Kidney epithelial cell (primary cell): ENCODE measurements around the gene PSD4. TPM values are rescaled to one million over a fixed set of nuclear protein-coding genes. Genes with fewer than 3 reads are reported as not detected.
"Not testable (repeated sequence)": the region's sequence is repeated elsewhere in the genome, so short reads cannot be mapped to it uniquely, and the experiment has no call there.

ENCODE experiments used
- DNase-seq: peaks from one replicate; pipeline ENCODE4 v3.0.0-alpha.2; 2010; ENCODE audit warnings: low read depth
- H3K27me3 ChIP-seq: 2 replicates; pipeline ENCODE4 v1.6.0; 2011; ENCODE audit warnings: low read length; ENCODE audit not compliant: control insufficient read depth, insufficient read depth
- H3K36me3 ChIP-seq: 2 replicates; pipeline ENCODE4 v1.5.1; 2011; ENCODE audit warnings: low read length; ENCODE audit not compliant: control insufficient read depth, insufficient read depth
- H3K4me3 ChIP-seq: 2 replicates; pipeline ENCODE4 v1.5.1; 2011; ENCODE audit warnings: low read depth, mild to moderate bottlenecking, control low read depth, low read length
- total RNA-seq: library from RNA; depleted of rRNA; stranded (reverse); fragments of >200 nt; gene quantifications from 2 replicates; pipeline ENCODE4 v1.2.3, GENCODE V29; 2015
- TF ChIP-seq, protein P1 (sequence below): IDR thresholded peaks from 2 replicates; pipeline ENCODE4 v1.5.1; 2011; ENCODE audit warnings: mild to moderate bottlenecking, moderate library complexity, low read length, control low read depth, inconsistent platforms; ENCODE audit not compliant: insufficient read depth, poor library complexity, severe bottlenecking

The PSD4 gene
- total RNA-seq, 1 donor from 2014 or later = 13.9 TPM

DNA sequence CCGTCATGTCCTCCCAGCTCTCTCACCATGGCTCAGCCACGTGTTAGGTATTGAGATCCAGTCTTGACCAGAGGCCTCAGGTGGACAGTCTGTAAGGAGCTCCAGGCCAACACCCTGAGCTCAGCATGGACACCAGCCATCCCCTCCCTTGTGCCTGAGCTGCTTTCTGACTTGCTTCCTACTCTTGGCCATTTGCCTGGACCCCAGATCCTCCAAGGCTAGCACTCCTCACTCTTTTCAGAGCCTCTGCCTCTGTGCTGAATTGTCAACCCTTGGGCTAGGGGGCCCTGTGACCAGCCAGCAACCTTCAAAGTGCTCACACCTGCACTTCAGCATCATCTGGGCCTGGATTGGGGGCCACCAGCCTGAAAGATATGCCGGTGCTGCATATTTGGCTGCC is 58.4 kb downstream of the PSD4 start:
- DNase-seq = no peak
- TF ChIP-seq, protein P1, sequence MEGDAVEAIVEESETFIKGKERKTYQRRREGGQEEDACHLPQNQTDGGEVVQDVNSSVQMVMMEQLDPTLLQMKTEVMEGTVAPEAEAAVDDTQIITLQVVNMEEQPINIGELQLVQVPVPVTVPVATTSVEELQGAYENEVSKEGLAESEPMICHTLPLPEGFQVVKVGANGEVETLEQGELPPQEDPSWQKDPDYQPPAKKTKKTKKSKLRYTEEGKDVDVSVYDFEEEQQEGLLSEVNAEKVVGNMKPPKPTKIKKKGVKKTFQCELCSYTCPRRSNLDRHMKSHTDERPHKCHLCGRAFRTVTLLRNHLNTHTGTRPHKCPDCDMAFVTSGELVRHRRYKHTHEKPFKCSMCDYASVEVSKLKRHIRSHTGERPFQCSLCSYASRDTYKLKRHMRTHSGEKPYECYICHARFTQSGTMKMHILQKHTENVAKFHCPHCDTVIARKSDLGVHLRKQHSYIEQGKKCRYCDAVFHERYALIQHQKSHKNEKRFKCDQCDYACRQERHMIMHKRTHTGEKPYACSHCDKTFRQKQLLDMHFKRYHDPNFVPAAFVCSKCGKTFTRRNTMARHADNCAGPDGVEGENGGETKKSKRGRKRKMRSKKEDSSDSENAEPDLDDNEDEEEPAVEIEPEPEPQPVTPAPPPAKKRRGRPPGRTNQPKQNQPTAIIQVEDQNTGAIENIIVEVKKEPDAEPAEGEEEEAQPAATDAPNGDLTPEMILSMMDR = no peak
- Histone ChIP-seq H3K4me3 (no peak overlapping the region), H3K27me3 (no peaks in the 10 kb centered on the region), H3K36me3 (peaks cover 8% of the 10 kb centered on the region)

GRCh38 chr2:113232740-113233139 is 59.0 kb downstream of the PSD4 start:
- TF ChIP-seq, protein P1 = no peak
- H3K27me3 ChIP-seq = no peaks in the 10 kb centered on the region
- peaks cover 10% of the 10 kb centered on the region for H3K36me3 ChIP-seq
- no peak overlapping the region for H3K4me3 ChIP-seq
- DNase-seq = no peak

- Histone ChIP-seq H3K27me3 (no peaks in the 10 kb centered on the region), H3K4me3 (no peak overlapping the region), H3K36me3 (peaks cover 10% of the 10 kb centered on the region)
- TF ChIP-seq, protein P1 = peak; percentile 24
- DNase-seq = no peak
Measured at GRCh38 chr2:113233593-113234550, 60.1 kb downstream of the PSD4 start.

DNA sequence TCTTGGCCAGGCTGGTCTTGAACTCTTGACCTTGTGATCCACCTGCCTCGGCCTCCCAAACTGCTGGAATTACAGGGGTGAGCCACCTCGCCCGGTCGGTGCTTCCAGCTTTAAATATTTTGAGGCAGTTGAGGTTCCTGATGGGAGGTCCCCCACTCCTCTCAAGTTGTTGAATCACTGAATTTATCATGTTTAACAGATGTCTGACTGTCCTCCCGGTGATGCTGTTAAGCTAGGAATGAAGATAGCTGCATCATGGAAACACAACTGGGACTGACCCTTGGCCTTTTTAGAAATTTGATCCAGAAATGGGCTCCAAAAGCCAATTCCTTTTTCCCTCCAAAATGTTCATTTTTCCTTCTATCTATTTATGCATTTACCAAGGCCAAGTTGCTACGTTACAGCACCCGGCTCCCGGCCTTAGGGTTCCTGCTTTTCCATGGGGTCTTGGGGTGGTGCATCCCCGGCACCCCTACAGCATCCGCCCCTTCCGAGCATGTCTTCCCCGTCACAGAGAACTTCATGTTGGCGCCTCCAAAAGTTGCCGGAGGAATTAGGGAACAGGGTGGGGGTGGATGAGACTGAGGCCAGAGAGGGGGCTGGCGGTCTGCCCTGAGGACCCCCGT is 61.1 kb downstream of the PSD4 start:
- TF ChIP-seq, protein P1 = no peak
- Histone ChIP-seq H3K4me3 (no peak overlapping the region), H3K36me3 (peaks cover 14% of the 10 kb centered on the region), H3K27me3 (no peaks in the 10 kb centered on the region)
- DNase-seq = no peak

DNA sequence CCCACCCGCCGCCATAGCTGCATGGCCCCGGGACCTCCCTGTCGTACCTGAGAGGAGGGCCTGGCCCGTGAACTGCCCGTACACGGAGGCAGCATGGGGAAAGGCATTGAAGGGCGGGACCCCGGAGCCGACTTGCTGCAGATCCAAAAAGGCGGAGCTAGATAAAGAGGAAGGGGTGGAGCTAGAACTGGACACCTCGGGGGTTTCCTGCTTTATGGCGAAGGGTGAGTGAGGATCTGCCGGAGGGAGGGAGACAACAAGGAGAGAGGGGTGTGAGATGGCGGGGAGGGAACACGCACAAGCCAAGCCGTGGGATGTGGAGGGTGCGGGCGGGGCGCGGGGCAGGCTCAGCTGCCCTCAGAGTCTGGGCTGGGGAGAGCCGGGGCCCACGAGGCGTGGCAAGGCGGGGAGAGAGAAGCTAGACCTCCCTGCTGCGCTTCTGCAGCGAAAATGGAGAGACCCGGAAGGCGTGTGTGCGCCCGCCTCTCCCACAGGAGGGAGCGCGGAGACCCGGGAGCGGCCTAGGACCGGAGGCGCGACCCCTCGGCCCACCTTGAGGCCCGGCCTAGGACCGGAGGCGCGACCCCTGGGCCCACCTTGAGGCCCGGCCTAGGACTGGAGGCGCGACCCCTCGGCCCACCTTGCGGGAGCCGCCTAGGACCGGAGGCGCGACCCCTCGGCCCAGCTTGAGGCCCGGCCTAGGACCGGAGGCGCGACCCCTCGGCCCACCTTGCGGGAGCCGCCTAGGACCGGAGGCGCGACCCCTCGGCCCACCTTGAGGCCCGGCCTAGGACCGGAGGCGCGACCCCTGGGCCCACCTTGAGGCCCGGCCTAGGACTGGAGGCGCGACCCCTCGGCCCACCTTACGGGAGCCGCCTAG is 61.8 kb downstream of the PSD4 start:
- H3K36me3 ChIP-seq = peaks cover 17% of the 10 kb centered on the region
- H3K27me3 ChIP-seq, H3K4me3 ChIP-seq, DNase-seq: not testable (repeated sequence)
